ENCODE results near the gene TRPM3.

TRPM3 gene

DNA sequence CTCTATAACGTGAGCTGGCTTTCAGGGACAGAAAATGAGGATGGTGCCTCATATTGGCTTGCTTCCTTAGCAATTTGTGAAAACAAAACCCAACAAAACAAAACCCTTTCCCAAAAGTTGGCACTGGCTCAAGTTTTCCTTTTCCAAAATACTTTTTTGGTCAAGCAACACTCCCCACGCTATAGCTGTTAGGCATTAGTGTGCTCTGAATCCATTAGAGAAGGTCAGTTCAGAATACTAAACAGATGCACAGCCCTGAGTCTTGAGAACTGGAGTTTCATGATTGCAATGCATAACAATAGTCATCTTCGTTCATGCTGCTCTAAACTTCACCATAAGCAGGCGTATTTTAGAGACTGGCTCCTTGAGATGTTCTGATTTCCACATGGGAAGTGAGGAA, 534.9 kb downstream of the TRPM3 start:
- TF ChIP-seq, protein P1, sequence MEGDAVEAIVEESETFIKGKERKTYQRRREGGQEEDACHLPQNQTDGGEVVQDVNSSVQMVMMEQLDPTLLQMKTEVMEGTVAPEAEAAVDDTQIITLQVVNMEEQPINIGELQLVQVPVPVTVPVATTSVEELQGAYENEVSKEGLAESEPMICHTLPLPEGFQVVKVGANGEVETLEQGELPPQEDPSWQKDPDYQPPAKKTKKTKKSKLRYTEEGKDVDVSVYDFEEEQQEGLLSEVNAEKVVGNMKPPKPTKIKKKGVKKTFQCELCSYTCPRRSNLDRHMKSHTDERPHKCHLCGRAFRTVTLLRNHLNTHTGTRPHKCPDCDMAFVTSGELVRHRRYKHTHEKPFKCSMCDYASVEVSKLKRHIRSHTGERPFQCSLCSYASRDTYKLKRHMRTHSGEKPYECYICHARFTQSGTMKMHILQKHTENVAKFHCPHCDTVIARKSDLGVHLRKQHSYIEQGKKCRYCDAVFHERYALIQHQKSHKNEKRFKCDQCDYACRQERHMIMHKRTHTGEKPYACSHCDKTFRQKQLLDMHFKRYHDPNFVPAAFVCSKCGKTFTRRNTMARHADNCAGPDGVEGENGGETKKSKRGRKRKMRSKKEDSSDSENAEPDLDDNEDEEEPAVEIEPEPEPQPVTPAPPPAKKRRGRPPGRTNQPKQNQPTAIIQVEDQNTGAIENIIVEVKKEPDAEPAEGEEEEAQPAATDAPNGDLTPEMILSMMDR (IDR thresholded peaks at IDR 0.05; ENCODE audit: low read depth, low read length, missing control alignments) = no peak
- DNase-seq (ENCODE audit: low read depth) = no peak
- in situ Hi-C loops (cut with HindIII; ENCODE audit: low sequenced_read_pairs) = no loop called here

DNA sequence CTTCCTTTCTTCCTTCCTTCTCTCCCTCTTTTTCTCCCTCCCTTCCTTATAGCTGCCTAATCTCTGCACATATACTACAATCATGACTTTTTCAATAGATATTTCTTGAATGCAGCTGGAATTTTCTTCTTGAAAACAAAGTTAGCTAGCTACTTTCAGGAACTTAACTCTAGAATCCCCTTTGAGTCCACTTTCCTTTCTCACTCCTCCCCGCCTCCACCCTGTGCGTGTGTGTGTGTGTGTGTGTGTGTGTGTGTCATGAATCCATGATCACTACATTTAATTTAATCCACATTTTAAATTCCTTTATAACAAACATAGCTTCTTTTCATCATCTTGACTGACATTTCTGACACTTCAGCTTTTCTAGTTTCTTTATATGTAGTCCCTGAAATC, 539.5 kb downstream of the TRPM3 start:
- no peak overlapping the region for H3K4me3 ChIP-seq (ENCODE audit: low read depth, low read length)
- in situ Hi-C loops (cut with HindIII; ENCODE audit: low sequenced_read_pairs) = no loop called here
- no peak for DNase-seq (ENCODE audit: low read depth)
- TF ChIP-seq, protein P1 (IDR thresholded peaks at IDR 0.05; ENCODE audit: low read depth, low read length, missing control alignments) = no peak

More for the DNA sequence above, 534.9 kb downstream of the TRPM3 start:
- H3K4me3 ChIP-seq (ENCODE audit: low read depth, low read length) = no peak overlapping the region

DNA sequence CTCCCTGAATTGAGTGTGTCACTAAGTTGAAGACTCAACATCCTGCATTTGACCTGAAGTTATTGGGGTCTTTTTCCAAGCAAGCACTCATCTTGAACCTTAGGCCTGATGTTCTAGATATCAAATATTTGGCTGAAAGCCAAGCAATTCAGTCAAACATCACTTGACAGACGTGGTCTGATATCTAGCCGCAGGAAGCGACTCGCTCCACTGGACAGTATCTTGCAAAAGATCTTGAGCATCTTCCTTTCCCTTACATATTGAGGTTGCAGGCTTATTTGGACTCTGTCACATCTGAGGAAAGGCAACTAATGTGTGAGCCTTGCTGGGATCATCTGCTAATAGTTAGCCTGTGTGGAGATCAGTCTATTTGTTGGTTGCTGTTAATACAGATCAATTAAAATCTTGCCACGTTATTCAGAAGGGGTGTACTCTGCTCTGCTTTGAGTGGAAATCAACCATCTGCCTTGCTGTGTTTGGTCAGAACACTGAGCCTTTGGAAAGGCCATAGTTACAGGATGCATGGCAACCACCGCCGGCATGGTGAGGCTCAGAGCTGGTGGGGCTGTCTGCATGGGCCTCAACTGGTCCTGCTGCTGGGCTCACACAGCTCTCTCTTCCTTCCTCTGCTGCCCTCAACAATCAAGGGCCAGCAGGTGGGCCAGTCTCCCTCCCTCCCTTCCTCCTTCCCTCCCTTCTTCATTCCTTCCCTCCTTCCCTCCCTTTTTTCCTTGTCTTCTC, 540.0 kb downstream of the TRPM3 start:
- DNase-seq (ENCODE audit: low read depth) = no peak
- no peak overlapping the region for H3K4me3 ChIP-seq (ENCODE audit: low read depth, low read length)
- in situ Hi-C loops (cut with HindIII; ENCODE audit: low sequenced_read_pairs) = no loop called here
- TF ChIP-seq, protein P1 (IDR thresholded peaks at IDR 0.05; ENCODE audit: low read depth, low read length, missing control alignments) = no peak

DNA sequence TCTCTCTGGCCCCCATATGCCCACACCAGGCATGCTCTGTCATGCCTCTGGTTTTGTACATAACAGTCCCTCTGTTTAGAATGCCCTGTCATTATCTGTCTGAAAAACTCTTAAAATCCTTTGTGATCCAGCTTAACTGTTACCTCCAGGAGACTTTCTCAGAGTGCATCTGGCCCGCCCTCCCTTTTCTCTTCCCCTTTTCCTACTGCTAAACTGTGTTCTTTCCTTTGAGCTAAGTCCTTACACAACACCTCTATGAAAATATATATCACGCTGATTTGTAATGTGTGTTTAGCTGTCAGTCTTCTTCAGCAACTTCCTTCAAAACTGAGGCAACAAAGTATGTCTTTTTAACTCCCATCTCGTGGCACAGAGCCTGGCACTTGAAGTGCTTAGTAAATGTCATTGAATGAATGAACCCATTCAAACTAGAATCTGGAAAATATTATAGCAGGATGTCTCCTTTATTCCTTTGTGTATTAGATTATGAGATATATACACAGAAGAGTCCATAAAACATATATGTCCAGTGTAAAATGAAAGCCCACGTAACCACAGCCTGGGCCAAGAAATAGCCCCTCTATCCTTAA, 540.7 kb downstream of the TRPM3 start:
- no peak for DNase-seq (ENCODE audit: low read depth)
- H3K4me3 ChIP-seq (ENCODE audit: low read depth, low read length) = no peak overlapping the region
- TF ChIP-seq, protein P1 (IDR thresholded peaks at IDR 0.05; ENCODE audit: low read depth, low read length, missing control alignments) = no peak
- in situ Hi-C loops (cut with HindIII; ENCODE audit: low sequenced_read_pairs) = no loop called here

DNA sequence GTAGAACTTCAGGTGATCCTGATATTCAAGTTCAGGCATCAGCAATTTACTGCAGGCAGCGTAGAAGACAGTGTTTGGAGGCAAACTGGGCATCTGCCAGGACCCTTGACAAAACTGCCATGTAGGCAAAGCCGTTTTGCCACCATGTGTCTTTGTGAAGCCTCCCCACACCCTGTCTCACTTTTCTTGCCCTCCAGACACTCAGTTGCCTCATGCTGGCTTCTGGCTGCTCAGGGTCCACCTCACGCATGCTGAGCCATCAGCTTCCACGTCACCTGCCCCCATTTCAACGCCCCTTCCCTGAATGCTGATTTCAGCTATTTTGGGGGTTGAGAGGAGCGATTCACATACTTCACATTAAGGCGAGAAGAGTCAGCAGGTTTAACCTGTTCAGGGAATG, 541.7 kb downstream of the TRPM3 start:
- TF ChIP-seq, protein P1 (IDR thresholded peaks at IDR 0.05; ENCODE audit: low read depth, low read length, missing control alignments) = no peak
- H3K4me3 ChIP-seq (ENCODE audit: low read depth, low read length) = no peak overlapping the region
- DNase-seq (ENCODE audit: low read depth) = no peak
- in situ Hi-C loops (cut with HindIII; ENCODE audit: low sequenced_read_pairs) = no loop called here

DNA sequence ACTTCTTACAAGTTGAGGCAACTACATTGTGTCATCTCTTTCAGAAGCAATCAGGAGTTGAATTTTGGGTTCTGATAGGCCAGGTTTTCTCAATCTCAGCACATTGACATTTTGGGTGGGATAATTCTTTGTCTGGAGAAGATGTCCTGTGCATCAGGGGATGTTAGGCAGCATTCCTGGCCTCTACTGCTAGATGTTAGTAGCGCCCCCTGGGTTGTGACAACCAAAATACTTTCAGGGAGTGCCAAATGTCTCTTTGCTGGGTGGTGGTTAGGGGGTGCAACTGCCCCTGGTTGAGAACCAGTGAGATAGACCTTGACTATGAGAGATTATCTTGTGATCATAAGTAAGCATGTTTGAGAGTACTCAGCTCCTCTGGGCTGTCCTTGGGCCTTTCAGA, 542.7 kb downstream of the TRPM3 start:
- TF ChIP-seq, protein P1 (IDR thresholded peaks at IDR 0.05; ENCODE audit: low read depth, low read length, missing control alignments) = no peak
- DNase-seq (ENCODE audit: low read depth) = no peak
- in situ Hi-C loops (cut with HindIII; ENCODE audit: low sequenced_read_pairs) = no loop called here
- no peak overlapping the region for H3K4me3 ChIP-seq (ENCODE audit: low read depth, low read length)
